Measurements from ENCODE around the gene PCDHB6. TPM values are rescaled to one million over a fixed set of nuclear protein-coding genes. Genes with fewer than 3 reads are reported as not detected.
"Not testable (repeated sequence)": the region's sequence is repeated elsewhere in the genome, so short reads cannot be mapped to it uniquely, and the experiment has no call there.

PCDHB6 gene
- total RNA-seq, 1 experiment from 2014 or later: 1.9 TPM

DNA sequence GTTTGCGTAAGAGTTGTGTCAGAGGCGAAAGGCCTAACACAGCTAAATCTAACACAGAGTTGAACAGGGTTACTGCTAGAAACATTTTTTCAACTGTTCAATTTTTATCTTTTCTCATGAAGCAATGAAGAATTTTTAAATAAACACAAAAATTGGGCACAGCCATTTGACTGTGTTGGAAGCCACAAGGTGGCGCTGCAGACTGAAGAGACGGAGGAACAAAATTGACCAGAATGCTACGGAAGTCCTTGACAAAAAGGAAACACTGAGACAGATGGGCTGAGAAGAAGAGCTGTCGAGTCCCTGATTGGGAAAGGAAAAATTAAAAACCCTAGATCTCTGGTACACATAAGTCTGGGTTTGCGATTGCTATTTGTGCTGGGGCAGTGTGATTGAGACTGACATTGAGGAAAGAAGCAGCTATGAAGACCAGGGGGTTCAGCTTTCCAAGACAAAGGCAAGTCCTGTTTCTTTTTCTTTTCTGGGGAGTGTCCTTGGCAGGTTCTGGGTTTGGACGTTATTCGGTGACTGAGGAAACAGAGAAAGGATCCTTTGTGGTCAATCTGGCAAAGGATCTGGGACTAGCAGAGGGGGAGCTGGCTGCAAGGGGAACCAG, 37.1 kb downstream of the PCDHB6 start, which contains the start of gene PCDHB9:
Gene PCDHB9 (plus strand): TSS at position 265 of the 616 bp plus-strand sequence. CDS start 158 bp downstream, at position 423.
- intact Hi-C loops (cut with micrococcal nuclease; ENCODE audit: unreplicated experiment): no loop called here
- no TSS peak for BruUV-seq (replicated peaks)
- peaks cover 2% of the 10 kb centered on the region for H3K27me3 ChIP-seq (ENCODE audit: control insufficient read depth, insufficient read depth, low read length)
- DNase-seq (ENCODE audit: low read depth, low spot score) (no peak), ATAC-seq (peak; percentile 92)
- H3K27ac ChIP-seq (ENCODE audit: low read length): peak within 1 kb of the TSS; percentile 48; the same call in 1 of the 2 replicates
- H3K36me3 ChIP-seq (ENCODE audit: control insufficient read depth, insufficient read depth, low read length): no peaks in the 10 kb centered on the region
- CTCF ChIA-PET: interaction anchor here (0.6 to 1.9 kb wide), 6 partner anchors 9 to 101 kb away, joined by 3 to 9 read pairs (median 4); partner anchors contain the start of genes PCDHB14 and PCDHB2
- H3K9me3 ChIP-seq (ENCODE audit: control insufficient read depth, insufficient read depth, low read depth, low read length): no peaks in the 10 kb centered on the region
- no peaks in the 10 kb centered on the region for H3K4me1 ChIP-seq (ENCODE audit: control insufficient read depth, insufficient read depth, low read length)
- POLR2A ChIA-PET: no interaction called here
- H3K4me3 ChIP-seq (ENCODE audit: low read depth in 2 of 2, low read length in 2 of 2): peak within 1 kb of the TSS; percentile 39 to 62
- in situ Hi-C loops (cut with HindIII; ENCODE audit: low pct_unique_long_range_greater_than_20kb, low sequenced_read_pairs): loop anchor here (25.0 kb wide), 2 partner anchors 100 to 150 kb away; partner anchors contain the start of genes PCDHB2, PCDHGA1, PCDHGA2 and PCDHGA3
- no peak for TF ChIP-seq SIN3A (IDR thresholded peaks at IDR 0.05; ENCODE audit: borderline replicate concordance, insufficient read depth, low read depth, low read length)
- TF ChIP-seq, protein P1, sequence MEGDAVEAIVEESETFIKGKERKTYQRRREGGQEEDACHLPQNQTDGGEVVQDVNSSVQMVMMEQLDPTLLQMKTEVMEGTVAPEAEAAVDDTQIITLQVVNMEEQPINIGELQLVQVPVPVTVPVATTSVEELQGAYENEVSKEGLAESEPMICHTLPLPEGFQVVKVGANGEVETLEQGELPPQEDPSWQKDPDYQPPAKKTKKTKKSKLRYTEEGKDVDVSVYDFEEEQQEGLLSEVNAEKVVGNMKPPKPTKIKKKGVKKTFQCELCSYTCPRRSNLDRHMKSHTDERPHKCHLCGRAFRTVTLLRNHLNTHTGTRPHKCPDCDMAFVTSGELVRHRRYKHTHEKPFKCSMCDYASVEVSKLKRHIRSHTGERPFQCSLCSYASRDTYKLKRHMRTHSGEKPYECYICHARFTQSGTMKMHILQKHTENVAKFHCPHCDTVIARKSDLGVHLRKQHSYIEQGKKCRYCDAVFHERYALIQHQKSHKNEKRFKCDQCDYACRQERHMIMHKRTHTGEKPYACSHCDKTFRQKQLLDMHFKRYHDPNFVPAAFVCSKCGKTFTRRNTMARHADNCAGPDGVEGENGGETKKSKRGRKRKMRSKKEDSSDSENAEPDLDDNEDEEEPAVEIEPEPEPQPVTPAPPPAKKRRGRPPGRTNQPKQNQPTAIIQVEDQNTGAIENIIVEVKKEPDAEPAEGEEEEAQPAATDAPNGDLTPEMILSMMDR (IDR thresholded peaks at IDR 0.05): peak; percentile 89

DNA sequence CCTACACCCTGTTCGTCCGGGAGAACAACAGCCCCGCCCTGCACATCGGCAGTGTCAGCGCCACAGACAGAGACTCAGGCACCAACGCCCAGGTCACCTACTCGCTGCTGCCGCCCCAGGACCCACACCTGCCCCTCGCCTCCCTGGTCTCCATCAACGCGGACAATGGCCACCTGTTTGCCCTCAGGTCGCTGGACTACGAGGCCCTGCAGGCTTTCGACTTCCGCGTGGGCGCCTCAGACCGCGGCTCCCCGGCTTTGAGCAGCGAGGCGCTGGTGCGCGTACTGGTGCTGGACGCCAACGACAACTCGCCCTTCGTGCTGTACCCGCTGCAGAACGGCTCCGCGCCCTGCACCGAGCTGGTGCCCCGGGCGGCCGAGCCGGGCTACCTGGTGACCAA, 38.8 kb downstream of the PCDHB6 start:
- H3K27ac ChIP-seq (ENCODE audit: low read length); ATAC-seq; H3K4me1 ChIP-seq (ENCODE audit: control insufficient read depth, insufficient read depth, low read length); CTCF ChIA-PET; H3K4me3 ChIP-seq (ENCODE audit: low read depth in 2 of 2, low read length in 2 of 2); POLR2A ChIA-PET; BruUV-seq (replicated peaks); H3K9me3 ChIP-seq (ENCODE audit: control insufficient read depth, insufficient read depth, low read depth, low read length); H3K36me3 ChIP-seq (ENCODE audit: control insufficient read depth, insufficient read depth, low read length); DNase-seq (ENCODE audit: low read depth, low spot score); intact Hi-C loops (cut with micrococcal nuclease; ENCODE audit: unreplicated experiment); H3K27me3 ChIP-seq (ENCODE audit: control insufficient read depth, insufficient read depth, low read length): not testable (repeated sequence)
- in situ Hi-C loops (cut with HindIII; ENCODE audit: low pct_unique_long_range_greater_than_20kb, low sequenced_read_pairs): loop anchor here (25.0 kb wide), 2 partner anchors 101 to 149 kb away; partner anchors contain the start of genes PCDHB2, PCDHGA1, PCDHGA2 and PCDHGA3

GRCh38 chr5:141189131-141189530, 39.3 kb downstream of the PCDHB6 start:
- H3K36me3 ChIP-seq (ENCODE audit: control insufficient read depth, insufficient read depth, low read length); ATAC-seq; POLR2A ChIA-PET; H3K9me3 ChIP-seq (ENCODE audit: control insufficient read depth, insufficient read depth, low read depth, low read length); H3K27me3 ChIP-seq (ENCODE audit: control insufficient read depth, insufficient read depth, low read length); CTCF ChIA-PET; intact Hi-C loops (cut with micrococcal nuclease; ENCODE audit: unreplicated experiment); H3K4me3 ChIP-seq (ENCODE audit: low read depth in 2 of 2, low read length in 2 of 2); H3K27ac ChIP-seq (ENCODE audit: low read length); BruUV-seq (replicated peaks); DNase-seq (ENCODE audit: low read depth, low spot score); H3K4me1 ChIP-seq (ENCODE audit: control insufficient read depth, insufficient read depth, low read length): not testable (repeated sequence)
- in situ Hi-C loops (cut with HindIII; ENCODE audit: low pct_unique_long_range_greater_than_20kb, low sequenced_read_pairs): loop anchor here (25.0 kb wide), 2 partner anchors 102 to 148 kb away; partner anchors contain the start of genes PCDHB2, PCDHGA1, PCDHGA2 and PCDHGA3

DNA sequence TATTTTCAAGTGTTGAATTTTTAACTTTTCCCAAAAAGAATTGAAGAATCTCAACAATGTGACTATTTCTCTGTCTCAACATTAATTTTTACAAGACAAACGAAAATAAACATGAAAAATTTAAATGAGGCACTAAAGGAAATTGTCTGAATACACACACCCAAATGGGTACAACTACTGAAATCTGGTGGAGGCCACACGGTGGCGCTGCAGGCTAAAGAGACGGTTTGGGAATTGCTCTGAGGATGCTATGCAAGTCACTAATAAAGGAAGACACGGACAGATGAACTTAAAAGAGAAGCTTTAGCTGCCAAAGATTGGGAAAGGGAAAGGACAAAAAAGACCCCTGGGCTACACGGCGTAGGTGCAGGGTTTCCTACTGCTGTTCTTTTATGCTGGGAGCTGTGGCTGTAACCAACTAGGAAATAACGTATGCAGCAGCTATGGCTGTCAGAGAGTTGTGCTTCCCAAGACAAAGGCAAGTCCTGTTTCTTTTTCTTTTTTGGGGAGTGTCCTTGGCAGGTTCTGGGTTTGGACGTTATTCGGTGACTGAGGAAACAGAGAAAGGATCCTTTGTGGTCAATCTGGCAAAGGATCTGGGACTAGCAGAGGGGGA, 42.4 kb downstream of the PCDHB6 start, which contains the start of gene PCDHB10:
Gene PCDHB10 (plus strand): TSS at position 244 of the 616 bp plus-strand sequence. CDS start 200 bp downstream, at position 444.
- peak within 1 kb of the TSS; percentile 17 to 21; a peak in 2 of 4 replicates for H3K4me3 ChIP-seq (ENCODE audit: low read depth in 2 of 2, low read length in 2 of 2)
- H3K9me3 ChIP-seq (ENCODE audit: control insufficient read depth, insufficient read depth, low read depth, low read length): peaks cover 16% of the 10 kb centered on the region; the same call in 1 of the 2 replicates
- peak; percentile 85 for ATAC-seq
- BruUV-seq (replicated peaks): no TSS peak
- H3K36me3 ChIP-seq (ENCODE audit: control insufficient read depth, insufficient read depth, low read length): no peaks in the 10 kb centered on the region
- H3K4me1 ChIP-seq (ENCODE audit: control insufficient read depth, insufficient read depth, low read length): no peaks in the 10 kb centered on the region
- intact Hi-C loops (cut with micrococcal nuclease; ENCODE audit: unreplicated experiment): no loop called here
- in situ Hi-C loops (cut with HindIII; ENCODE audit: low pct_unique_long_range_greater_than_20kb, low sequenced_read_pairs): loop anchor here (25.0 kb wide), 2 partner anchors 105 to 145 kb away; partner anchors contain the start of genes PCDHB2, PCDHGA1, PCDHGA2 and PCDHGA3
- TF ChIP-seq TCF7L2 (IDR thresholded peaks at IDR 0.05; ENCODE audit: low read depth, low read length): no peak
- TF ChIP-seq, protein P1 (IDR thresholded peaks at IDR 0.05): peak; percentile 84
- H3K27ac ChIP-seq (ENCODE audit: low read length): no peak within 1 kb of the TSS
- CTCF ChIA-PET: interaction anchor here (0.8 to 1.0 kb wide), 2 partner anchors 14 to 31 kb away, joined by 3 to 7 read pairs; partner anchors contain the start of gene PCDHB14
- H3K27me3 ChIP-seq (ENCODE audit: control insufficient read depth, insufficient read depth, low read length): peaks cover 2% of the 10 kb centered on the region
- POLR2A ChIA-PET: no interaction called here
- DNase-seq (ENCODE audit: low read depth, low spot score): no peak

- H3K27ac ChIP-seq (ENCODE audit: low read length); DNase-seq (ENCODE audit: low read depth, low spot score); H3K36me3 ChIP-seq (ENCODE audit: control insufficient read depth, insufficient read depth, low read length); intact Hi-C loops (cut with micrococcal nuclease; ENCODE audit: unreplicated experiment); POLR2A ChIA-PET; ATAC-seq; H3K4me3 ChIP-seq (ENCODE audit: low read depth in 2 of 2, low read length in 2 of 2); CTCF ChIA-PET; H3K27me3 ChIP-seq (ENCODE audit: control insufficient read depth, insufficient read depth, low read length); H3K4me1 ChIP-seq (ENCODE audit: control insufficient read depth, insufficient read depth, low read length); BruUV-seq (replicated peaks): not testable (repeated sequence)
- in situ Hi-C loops (cut with HindIII; ENCODE audit: low pct_unique_long_range_greater_than_20kb, low sequenced_read_pairs): loop anchor here (25.0 kb wide), 2 partner anchors 107 to 143 kb away; partner anchors contain the start of genes PCDHB2, PCDHGA1, PCDHGA2 and PCDHGA3
- peaks cover 16% of the 10 kb centered on the region; the same call in 1 of the 2 replicates for H3K9me3 ChIP-seq (ENCODE audit: control insufficient read depth, insufficient read depth, low read depth, low read length)
Observed at GRCh38 chr5:141194332-141194731, 44.5 kb downstream of the PCDHB6 start.

Measured in Panc1 (cell line).